ENCODE data around the gene SLC26A6. TPM values are rescaled to one million over a fixed set of nuclear protein-coding genes. Genes with fewer than 3 reads are reported as not detected.

Gene SLC26A6
- total RNA-seq, 1 donor from 2014 or later: 76.1 TPM

DNA sequence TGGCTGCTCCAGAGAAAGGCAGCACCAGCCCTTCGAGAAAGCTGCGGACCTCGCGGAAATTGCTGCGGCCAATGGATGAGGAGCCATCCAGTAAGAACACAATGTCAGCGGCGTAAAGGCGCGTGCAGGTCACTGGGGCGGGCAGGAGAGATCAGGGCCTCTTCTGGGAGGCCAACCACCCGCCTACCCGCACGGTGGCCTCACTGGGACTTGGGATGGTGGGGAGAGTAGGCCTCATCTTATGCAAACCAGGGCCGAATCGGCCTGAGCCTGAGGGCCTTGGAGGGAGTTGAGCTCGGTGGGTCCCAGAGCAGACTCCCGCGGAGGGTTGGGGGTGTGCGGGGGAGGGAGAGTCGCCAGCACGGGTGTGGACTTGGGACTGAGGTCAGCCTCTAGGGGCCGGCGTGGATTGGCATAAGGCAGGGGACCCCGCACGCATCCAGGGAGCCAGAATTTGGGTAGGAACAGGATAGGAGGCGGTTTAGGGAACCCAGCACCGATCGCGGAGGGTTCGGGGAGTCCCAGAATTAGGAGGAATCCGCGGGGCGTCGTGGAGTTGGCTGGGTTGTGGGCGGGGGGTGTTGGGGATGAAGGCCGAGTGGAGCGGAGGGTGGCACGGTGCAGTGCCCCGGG is 40.7 kb downstream of the SLC26A6 start:
- TF ChIP-seq, protein P1, sequence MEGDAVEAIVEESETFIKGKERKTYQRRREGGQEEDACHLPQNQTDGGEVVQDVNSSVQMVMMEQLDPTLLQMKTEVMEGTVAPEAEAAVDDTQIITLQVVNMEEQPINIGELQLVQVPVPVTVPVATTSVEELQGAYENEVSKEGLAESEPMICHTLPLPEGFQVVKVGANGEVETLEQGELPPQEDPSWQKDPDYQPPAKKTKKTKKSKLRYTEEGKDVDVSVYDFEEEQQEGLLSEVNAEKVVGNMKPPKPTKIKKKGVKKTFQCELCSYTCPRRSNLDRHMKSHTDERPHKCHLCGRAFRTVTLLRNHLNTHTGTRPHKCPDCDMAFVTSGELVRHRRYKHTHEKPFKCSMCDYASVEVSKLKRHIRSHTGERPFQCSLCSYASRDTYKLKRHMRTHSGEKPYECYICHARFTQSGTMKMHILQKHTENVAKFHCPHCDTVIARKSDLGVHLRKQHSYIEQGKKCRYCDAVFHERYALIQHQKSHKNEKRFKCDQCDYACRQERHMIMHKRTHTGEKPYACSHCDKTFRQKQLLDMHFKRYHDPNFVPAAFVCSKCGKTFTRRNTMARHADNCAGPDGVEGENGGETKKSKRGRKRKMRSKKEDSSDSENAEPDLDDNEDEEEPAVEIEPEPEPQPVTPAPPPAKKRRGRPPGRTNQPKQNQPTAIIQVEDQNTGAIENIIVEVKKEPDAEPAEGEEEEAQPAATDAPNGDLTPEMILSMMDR (IDR thresholded peaks at IDR 0.05; ENCODE audit: unreplicated experiment): no peak
- Mint-ChIP-seq H3K4me3 (ENCODE audit: unreplicated experiment) (no peak overlapping the region), H3K4me1 (ENCODE audit: unreplicated experiment) (peaks cover 3% of the 10 kb centered on the region), H3K27ac (ENCODE audit: unreplicated experiment) (no peak overlapping the region), H3K27me3 (ENCODE audit: unreplicated experiment) (peaks cover 22% of the 10 kb centered on the region), H3K36me3 (ENCODE audit: low read depth, unreplicated experiment) (peaks cover 11% of the 10 kb centered on the region), H3K9me3 (ENCODE audit: unreplicated experiment) (no peaks in the 10 kb centered on the region)
- DNase-seq (ENCODE audit: low spot score): no peak

DNA sequence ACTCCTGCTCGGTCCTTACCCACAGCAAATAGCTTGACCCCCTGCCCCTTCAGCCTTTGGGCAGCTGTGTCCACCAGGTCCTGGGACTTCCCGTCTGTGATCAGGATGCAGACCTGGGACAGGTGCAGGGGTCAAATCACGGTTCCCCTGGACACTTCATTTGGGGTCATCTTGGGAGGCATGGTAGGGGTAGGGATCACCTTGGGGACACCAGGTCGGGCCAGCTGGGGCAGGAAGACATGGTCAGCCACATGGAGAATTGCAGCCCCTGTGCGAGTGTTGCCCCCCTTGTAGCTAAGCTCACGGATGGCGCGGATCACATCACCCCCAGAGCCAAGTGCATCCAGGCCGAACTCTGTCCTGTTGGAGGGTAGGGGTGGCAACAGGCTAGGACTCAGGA is 41.9 kb downstream of the SLC26A6 start:
- H3K36me3 Mint-ChIP-seq (ENCODE audit: low read depth, unreplicated experiment): peaks cover 11% of the 10 kb centered on the region

DNA sequence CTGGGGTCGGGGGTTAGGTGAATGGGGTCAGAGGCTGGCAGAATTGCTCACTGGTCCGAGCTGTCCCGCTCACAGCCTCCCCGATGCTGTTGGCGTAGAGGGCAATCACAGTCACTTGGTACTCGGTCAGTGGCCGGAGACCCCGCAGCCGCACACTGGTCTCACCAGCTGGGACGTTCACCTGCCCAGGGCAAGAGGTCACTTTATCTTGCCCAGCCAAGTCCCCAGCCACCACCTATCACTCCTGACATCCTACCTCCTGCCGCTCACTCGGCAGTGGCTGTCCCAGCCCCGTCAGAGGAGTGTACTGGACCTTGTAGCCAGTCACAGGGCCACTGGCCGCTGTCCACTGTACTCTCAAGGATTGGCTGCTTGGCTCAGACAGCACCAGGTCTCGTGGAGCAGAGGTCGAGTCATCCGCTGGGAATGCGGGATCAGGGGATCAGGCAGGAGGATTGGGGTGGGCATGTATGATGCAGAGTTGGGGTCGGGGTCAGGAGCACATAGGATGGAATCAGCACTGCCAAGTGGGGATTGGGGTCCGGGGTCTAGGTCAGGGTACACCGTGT is 42.7 kb downstream of the SLC26A6 start:
- no peak overlapping the region for H3K4me3 Mint-ChIP-seq (ENCODE audit: unreplicated experiment)
- peaks cover 3% of the 10 kb centered on the region for H3K4me1 Mint-ChIP-seq (ENCODE audit: unreplicated experiment)
- H3K36me3 Mint-ChIP-seq (ENCODE audit: low read depth, unreplicated experiment): peaks cover 11% of the 10 kb centered on the region
- peaks cover 23% of the 10 kb centered on the region for H3K27me3 Mint-ChIP-seq (ENCODE audit: unreplicated experiment)
- no peak overlapping the region for H3K27ac Mint-ChIP-seq (ENCODE audit: unreplicated experiment)
- TF ChIP-seq, protein P1 (IDR thresholded peaks at IDR 0.05; ENCODE audit: unreplicated experiment): no peak
- DNase-seq (ENCODE audit: low spot score): no peak
- no peaks in the 10 kb centered on the region for H3K9me3 Mint-ChIP-seq (ENCODE audit: unreplicated experiment)

More for the DNA sequence above, 41.9 kb downstream of the SLC26A6 start:
- peaks cover 23% of the 10 kb centered on the region for H3K27me3 Mint-ChIP-seq (ENCODE audit: unreplicated experiment)
- no peak overlapping the region for H3K27ac Mint-ChIP-seq (ENCODE audit: unreplicated experiment)
- H3K9me3 Mint-ChIP-seq (ENCODE audit: unreplicated experiment): no peaks in the 10 kb centered on the region
- TF ChIP-seq, protein P1 (IDR thresholded peaks at IDR 0.05; ENCODE audit: unreplicated experiment): no peak
- H3K4me3 Mint-ChIP-seq (ENCODE audit: unreplicated experiment): no peak overlapping the region
- no peak for DNase-seq (ENCODE audit: low spot score)
- H3K4me1 Mint-ChIP-seq (ENCODE audit: unreplicated experiment): peaks cover 3% of the 10 kb centered on the region

DNA sequence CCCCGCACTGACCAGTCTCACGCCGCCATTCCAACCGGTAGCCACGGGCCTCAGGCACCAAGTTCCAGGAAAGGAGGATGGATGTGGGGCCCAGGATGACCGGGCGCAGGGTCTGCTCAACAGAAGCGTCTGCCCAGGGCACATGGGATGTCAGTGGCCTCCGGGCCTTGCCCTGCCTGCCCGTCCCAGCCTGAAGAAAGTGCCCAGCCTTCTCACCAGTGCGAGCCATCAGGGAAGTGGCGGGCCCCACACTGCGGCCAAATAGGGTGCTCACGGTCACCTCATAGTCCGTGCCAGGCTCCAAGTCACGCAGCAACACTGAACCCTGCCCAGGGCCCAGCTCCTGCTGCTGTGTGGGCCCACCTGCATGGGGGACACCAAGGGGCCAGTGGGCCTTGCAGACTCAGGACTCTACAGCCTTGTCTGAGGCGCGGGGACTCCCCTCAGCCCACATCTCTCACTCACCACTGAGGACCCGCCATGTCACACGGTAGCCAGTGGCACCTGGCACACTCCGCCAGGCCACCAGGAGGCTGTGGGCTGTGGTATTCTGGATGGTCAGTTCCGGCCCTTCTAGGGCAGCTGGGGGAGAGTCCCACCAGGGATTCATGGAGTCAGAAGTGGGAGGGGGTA is 43.3 kb downstream of the SLC26A6 start:
- Mint-ChIP-seq H3K27me3 (ENCODE audit: unreplicated experiment) (peaks cover 20% of the 10 kb centered on the region), H3K4me1 (ENCODE audit: unreplicated experiment) (peaks cover 3% of the 10 kb centered on the region), H3K9me3 (ENCODE audit: unreplicated experiment) (no peaks in the 10 kb centered on the region), H3K27ac (ENCODE audit: unreplicated experiment) (no peak overlapping the region), H3K36me3 (ENCODE audit: low read depth, unreplicated experiment) (peaks cover 6% of the 10 kb centered on the region), H3K4me3 (ENCODE audit: unreplicated experiment) (no peak overlapping the region)
- TF ChIP-seq, protein P1 (IDR thresholded peaks at IDR 0.05; ENCODE audit: unreplicated experiment): no peak
- no peak for DNase-seq (ENCODE audit: low spot score)

DNA sequence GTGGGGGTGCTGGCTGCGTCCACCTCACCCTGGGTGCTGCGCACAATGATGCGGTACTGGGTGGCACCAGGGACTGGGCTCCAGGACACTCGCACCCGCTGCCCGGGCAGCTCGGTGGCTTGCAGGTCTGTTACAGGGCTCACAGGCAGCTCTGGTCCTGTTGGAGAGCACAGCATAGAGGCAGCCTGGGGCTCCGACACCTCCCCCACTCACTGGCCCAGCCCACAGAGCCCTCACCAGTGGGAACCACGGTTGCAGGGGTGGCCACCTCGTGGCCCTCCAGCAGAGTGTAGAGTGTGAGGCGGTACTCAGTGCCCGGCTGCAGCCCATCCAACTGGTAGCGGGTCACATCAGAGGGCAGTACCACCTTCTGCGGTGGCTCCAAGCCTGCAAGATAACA is 43.8 kb downstream of the SLC26A6 start:
- Mint-ChIP-seq H3K4me3 (ENCODE audit: unreplicated experiment) (no peak overlapping the region), H3K27ac (ENCODE audit: unreplicated experiment) (no peak overlapping the region), H3K9me3 (ENCODE audit: unreplicated experiment) (no peaks in the 10 kb centered on the region), H3K36me3 (ENCODE audit: low read depth, unreplicated experiment) (peaks cover 6% of the 10 kb centered on the region), H3K4me1 (ENCODE audit: unreplicated experiment) (peaks cover 3% of the 10 kb centered on the region), H3K27me3 (ENCODE audit: unreplicated experiment) (peaks cover 18% of the 10 kb centered on the region)
- DNase-seq (ENCODE audit: low spot score): no peak
- TF ChIP-seq, protein P1 (IDR thresholded peaks at IDR 0.05; ENCODE audit: unreplicated experiment): no peak
